HG02970 (cell line): Measurements from ENCODE around the gene RARA.

ENCODE experiments used
- ATAC-seq: cut with Tn5 transposase; IDR thresholded peaks from one replicate; pipeline ENCODE4 v1.9.1; 2021; ENCODE audit warnings: mild to moderate bottlenecking, moderate library complexity, moderate number of reproducible peaks; ENCODE audit not compliant: unreplicated experiment, low FRiP score

RARA gene

GRCh38 chr17:40341808-40342503 is 33.0 kb downstream of the RARA start:
- no peak for ATAC-seq

GRCh38 chr17:40342504-40343218 is 33.7 kb downstream of the RARA start:
- ATAC-seq, result no peak

- ATAC-seq, result no peak
Measured at GRCh38 chr17:40343219-40344119, 34.5 kb downstream of the RARA start.

GRCh38 chr17:40344421-40345160 is 35.6 kb downstream of the RARA start:
- no peak for ATAC-seq

DNA sequence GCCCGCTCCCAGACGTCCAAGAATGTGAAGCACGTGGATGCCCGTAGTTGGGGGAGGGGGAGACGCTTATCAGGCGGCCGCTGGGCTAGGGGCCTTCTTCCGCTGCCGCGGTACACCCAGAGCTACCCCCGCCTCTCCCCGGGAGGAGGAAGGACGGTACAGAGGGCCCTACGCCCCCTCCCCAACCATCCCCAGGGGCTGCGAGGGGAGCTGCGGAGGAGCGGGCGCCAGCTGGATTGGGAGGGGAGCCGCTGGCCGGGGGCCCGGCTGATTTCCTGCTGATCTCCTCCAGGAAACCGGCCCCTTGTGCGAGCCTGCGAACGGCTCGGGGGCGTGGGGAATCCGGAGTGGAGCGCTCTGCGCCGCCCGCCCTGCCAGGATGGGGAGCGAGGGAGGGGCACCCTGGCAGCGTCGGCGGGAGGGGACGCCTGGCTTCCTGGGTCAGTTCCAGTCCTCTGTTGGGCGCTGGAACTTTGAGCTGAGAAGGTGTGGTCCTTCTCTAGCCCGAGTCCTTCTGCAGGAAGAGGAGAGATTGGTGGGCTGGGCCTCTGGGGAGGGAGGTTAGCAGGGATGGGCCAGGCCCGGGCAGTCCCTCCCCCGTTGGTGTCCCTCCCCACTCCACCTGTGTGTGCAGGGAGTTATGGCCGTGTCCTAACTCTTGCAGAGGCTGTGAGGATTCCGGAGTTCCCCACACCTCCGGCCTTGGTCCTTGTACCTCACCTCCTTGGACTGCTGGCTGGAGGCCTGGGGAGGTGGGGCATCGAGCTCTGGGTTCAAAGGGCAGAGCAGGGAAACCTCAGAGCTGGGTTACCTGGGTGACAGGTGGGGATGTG is 36.4 kb downstream of the RARA start:
- no peak for ATAC-seq

- no peak for ATAC-seq
Measured at GRCh38 chr17:40345994-40346764, 37.2 kb downstream of the RARA start.

GRCh38 chr17:40346765-40347158 is 37.8 kb downstream of the RARA start:
- no peak for ATAC-seq

- ATAC-seq, result no peak
Measured at GRCh38 chr17:40347319-40348135, 38.5 kb downstream of the RARA start.

DNA sequence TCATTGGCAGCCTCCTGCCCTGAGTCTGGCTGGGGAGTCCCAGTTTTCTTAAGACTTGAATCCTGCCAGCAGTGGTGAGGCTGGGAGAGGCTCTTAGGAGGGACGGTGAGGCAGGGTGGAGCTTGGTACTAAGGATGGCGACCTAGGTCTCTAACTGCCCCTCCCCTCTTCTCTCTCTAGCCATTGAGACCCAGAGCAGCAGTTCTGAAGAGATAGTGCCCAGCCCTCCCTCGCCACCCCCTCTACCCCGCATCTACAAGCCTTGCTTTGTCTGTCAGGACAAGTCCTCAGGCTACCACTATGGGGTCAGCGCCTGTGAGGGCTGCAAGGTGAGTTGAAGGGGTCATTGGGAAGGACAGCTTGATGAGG is 39.1 kb downstream of the RARA start:
- no peak for ATAC-seq

- no peak for ATAC-seq
Measured at GRCh38 chr17:40348562-40349476, 39.8 kb downstream of the RARA start.

DNA sequence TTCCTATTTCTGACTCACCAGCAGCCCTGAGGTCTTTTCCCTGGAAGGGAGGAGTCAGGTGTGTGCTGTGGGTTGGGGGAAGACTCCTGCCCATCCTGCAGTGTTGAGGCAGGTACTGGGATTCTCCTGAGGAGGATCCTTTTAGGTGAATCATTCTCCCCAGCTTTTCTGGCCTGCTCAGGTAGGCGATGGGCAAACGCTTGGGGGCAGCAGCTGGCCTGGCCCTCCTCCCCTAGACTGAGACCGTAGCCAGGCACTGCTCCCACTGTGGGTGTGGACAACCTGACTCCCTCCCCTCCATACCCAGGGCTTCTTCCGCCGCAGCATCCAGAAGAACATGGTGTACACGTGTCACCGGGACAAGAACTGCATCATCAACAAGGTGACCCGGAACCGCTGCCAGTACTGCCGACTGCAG is 40.5 kb downstream of the RARA start:
- no peak for ATAC-seq

- ATAC-seq, result no peak
Measured at GRCh38 chr17:40349895-40350688, 41.1 kb downstream of the RARA start.

- ATAC-seq, result no peak
Measured at GRCh38 chr17:40350689-40351358, 41.8 kb downstream of the RARA start.

DNA sequence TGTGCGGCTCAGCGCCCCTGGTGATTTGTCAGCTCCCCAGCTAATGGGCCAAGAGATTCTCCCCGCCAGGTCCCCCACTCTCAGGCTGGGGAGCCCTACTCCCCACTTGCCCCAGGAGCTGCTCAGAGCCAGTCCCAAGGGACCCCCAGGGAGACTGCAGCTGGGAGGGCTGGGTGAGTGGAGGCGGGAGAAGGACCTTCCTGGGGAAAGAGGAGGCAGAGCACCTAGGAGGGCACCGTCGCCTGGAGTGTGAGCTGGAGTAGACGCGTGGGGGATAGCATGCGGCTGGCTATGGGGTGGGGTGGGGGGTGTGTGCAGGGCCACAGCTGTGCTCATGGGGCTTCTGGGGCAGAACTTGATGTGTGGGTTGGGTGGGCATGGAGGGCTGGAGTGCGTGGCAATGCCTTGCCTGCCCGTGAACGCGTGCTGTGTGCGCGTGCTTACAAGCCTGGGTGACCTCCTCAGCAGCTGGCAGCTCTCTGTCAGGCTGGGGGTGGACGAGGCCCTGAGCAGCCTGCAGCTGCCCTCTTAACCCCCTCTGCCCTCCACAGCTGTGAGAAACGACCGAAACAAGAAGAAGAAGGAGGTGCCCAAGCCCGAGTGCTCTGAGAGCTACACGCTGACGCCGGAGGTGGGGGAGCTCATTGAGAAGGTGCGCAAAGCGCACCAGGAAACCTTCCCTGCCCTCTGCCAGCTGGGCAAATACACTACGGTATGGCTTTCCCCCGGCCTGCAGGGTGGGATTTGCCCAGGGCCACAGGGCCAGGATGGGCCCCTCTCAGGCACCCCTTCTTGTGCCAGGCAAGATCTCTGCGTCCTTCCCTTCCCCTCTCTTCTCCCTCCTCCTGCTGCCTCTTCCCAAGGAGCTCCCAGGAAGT is 42.6 kb downstream of the RARA start:
- no peak for ATAC-seq
